GM19468 (cell line): ENCODE measurements around the gene GFI1B.
"Not testable (repeated sequence)": the region's sequence is repeated elsewhere in the genome, so short reads cannot be mapped to it uniquely, and the experiment has no call there.

Source experiments
- ATAC-seq: cut with Tn5 transposase; IDR thresholded peaks from one replicate; pipeline ENCODE4 v1.9.1; 2021; ENCODE audit warnings: mild to moderate bottlenecking, moderate library complexity, moderate number of reproducible peaks; ENCODE audit not compliant: unreplicated experiment; ENCODE audit errors: extremely low read depth

Gene GFI1B

GRCh38 chr9:133005957-133006356 lies 27.5 kb downstream of the GFI1B start:
- ATAC-seq, result no peak

GRCh38 chr9:133006731-133007352 lies 28.3 kb downstream of the GFI1B start:
- no peak for ATAC-seq

GRCh38 chr9:133008406-133008805 lies 29.9 kb downstream of the GFI1B start:
- ATAC-seq, result no peak

- no peak for ATAC-seq
These were observed 30.3 kb downstream of the GFI1B start for GRCh38 chr9:133008824-133009223.

- ATAC-seq, result no peak
These were observed 31.6 kb downstream of the GFI1B start for GRCh38 chr9:133009906-133010582.

- no peak for ATAC-seq
These were observed 36.2 kb downstream of the GFI1B start for GRCh38 chr9:133014696-133015095.

- no peak for ATAC-seq
These were observed 44.8 kb downstream of the GFI1B start for GRCh38 chr9:133023117-133023890.

- no peak for ATAC-seq
These were observed 47.9 kb downstream of the GFI1B start for GRCh38 chr9:133026426-133026825.

- ATAC-seq, result no peak
These were observed 48.6 kb downstream of the GFI1B start for GRCh38 chr9:133027134-133027533.

- ATAC-seq, result no peak
These were observed 49.7 kb downstream of the GFI1B start for GRCh38 chr9:133028221-133028620.

- ATAC-seq, result no peak
These were observed 51.5 kb downstream of the GFI1B start for GRCh38 chr9:133029994-133030316.

GRCh38 chr9:133030317-133031129 lies 52.0 kb downstream of the GFI1B start, which contains the start of gene GTF3C5:
GTF3C5 (plus strand) TSS chr9:133030997; CDS start chr9:133031012, 15 bp downstream.
- ATAC-seq, result peak; percentile 93

GRCh38 chr9:133031130-133031422 lies 52.6 kb downstream of the GFI1B start:
- no peak for ATAC-seq

- no peak for ATAC-seq
These were observed 53.0 kb downstream of the GFI1B start for GRCh38 chr9:133031496-133031911.

- ATAC-seq, result no peak
These were observed 53.7 kb downstream of the GFI1B start for GRCh38 chr9:133032171-133032570.

GRCh38 chr9:133035669-133036068 lies 57.2 kb downstream of the GFI1B start:
- ATAC-seq, result no peak

- ATAC-seq, result no peak
These were observed 59.5 kb downstream of the GFI1B start for GRCh38 chr9:133037775-133038515.

GRCh38 chr9:133040892-133041479 lies 62.5 kb downstream of the GFI1B start:
- not testable (repeated sequence) for ATAC-seq
